GM12891 (cell line): ENCODE results near the gene LYPD1.

Experiments
- PAX5 ChIP-seq: IDR thresholded peaks from 2 replicates; pipeline ENCODE4 v1.6.1; 2011; ENCODE audit warnings: low read length, moderate library complexity, mild to moderate bottlenecking; ENCODE audit not compliant: insufficient read depth, severe bottlenecking
- POLR2A ChIP-seq: IDR thresholded peaks from 2 replicates; pipeline ENCODE4 v1.6.1; 2011; ENCODE audit warnings: low read depth, low read length, control low read depth
- POLR2AphosphoS5 ChIP-seq: IDR thresholded peaks from 2 replicates; pipeline ENCODE4 v1.6.1; 2011; ENCODE audit warnings: low read depth, low read length, control low read depth
- SPI1 ChIP-seq: IDR thresholded peaks from 2 replicates; pipeline ENCODE4 v1.6.1; 2011; ENCODE audit warnings: low read depth, low read length, control low read depth
- TAF1 ChIP-seq: IDR thresholded peaks from 2 replicates; pipeline ENCODE4 v1.6.1; 2011; ENCODE audit warnings: low read depth, low read length, control low read depth

- no peak for TF ChIP-seq POLR2AphosphoS5
- no peak for TF ChIP-seq POLR2A
- no peak for TF ChIP-seq PAX5
- TF ChIP-seq TAF1, result no peak
- no peak for TF ChIP-seq SPI1
Measured at GRCh38 chr2:132654968-132655367, 15.0 kb downstream of the LYPD1 start.
